Measurements from ENCODE around the gene GUCA1C. TPM values are rescaled to one million over a fixed set of nuclear protein-coding genes. Genes with fewer than 3 reads are reported as not detected.

The GUCA1C gene
- total RNA-seq, 1 donor from 2014 or later: 0.23 TPM

GRCh38 chr3:108862865-108863798 lies 90.5 kb downstream of the GUCA1C start:
- no peak for TF ChIP-seq CTCF (conservative IDR thresholded peaks at IDR 0.05; ENCODE audit: low read depth, low read length)
- DNase-seq (ENCODE audit: low read depth): peak; percentile 66
- no peak overlapping the region for H3K4me3 ChIP-seq (ENCODE audit: low read depth, low read length)

- TF ChIP-seq CTCF (conservative IDR thresholded peaks at IDR 0.05; ENCODE audit: low read depth, low read length): no peak
- no peak for DNase-seq (ENCODE audit: low read depth)
- H3K4me3 ChIP-seq (ENCODE audit: low read depth, low read length): no peak overlapping the region
Observed at GRCh38 chr3:108861401-108861800, 92.3 kb downstream of the GUCA1C start.

Other genes with a start within 250 kb of the GUCA1C start
- gene RETNLB, start 196.5 kb downstream of the GUCA1C start, total RNA-seq: not detected in 2 replicates
- not detected in 2 replicates for gene TRAT1, start 131.1 kb downstream of the GUCA1C start, total RNA-seq
- gene MORC1, start 164.3 kb upstream of the GUCA1C start, total RNA-seq: not detected in 2 replicates
- gene C3orf85, start 182.8 kb upstream of the GUCA1C start, total RNA-seq: not detected in 2 replicates